D721Med (cell line): Measurements from ENCODE around the gene OOSP3.

Experiments
- DNase-seq: peaks from one replicate; pipeline ENCODE4 v3.0.0; 2011; ENCODE audit warnings: low spot score; ENCODE audit not compliant: insufficient read length
- FAIRE-seq: peaks from 2 replicates; lab custom pipeline; 2011; peaks lifted over from hg19 to GRCh38; lab: Jason Lieb, UNC
- CTCF ChIP-seq: IDR thresholded peaks from 2 replicates; pipeline ENCODE4 v1.5.1; 2012; ENCODE audit warnings: mild to moderate bottlenecking, control low read depth; ENCODE audit not compliant: insufficient read depth; ENCODE audit errors: missing control alignments

Gene OOSP3

GRCh38 chr11:59944720-59945119 lies 66.1 kb downstream of the OOSP3 start:
- FAIRE-seq: no peak
- DNase-seq: no peak
- TF ChIP-seq CTCF: no peak
